ENCODE results near the gene NDUFB2.

DNA sequence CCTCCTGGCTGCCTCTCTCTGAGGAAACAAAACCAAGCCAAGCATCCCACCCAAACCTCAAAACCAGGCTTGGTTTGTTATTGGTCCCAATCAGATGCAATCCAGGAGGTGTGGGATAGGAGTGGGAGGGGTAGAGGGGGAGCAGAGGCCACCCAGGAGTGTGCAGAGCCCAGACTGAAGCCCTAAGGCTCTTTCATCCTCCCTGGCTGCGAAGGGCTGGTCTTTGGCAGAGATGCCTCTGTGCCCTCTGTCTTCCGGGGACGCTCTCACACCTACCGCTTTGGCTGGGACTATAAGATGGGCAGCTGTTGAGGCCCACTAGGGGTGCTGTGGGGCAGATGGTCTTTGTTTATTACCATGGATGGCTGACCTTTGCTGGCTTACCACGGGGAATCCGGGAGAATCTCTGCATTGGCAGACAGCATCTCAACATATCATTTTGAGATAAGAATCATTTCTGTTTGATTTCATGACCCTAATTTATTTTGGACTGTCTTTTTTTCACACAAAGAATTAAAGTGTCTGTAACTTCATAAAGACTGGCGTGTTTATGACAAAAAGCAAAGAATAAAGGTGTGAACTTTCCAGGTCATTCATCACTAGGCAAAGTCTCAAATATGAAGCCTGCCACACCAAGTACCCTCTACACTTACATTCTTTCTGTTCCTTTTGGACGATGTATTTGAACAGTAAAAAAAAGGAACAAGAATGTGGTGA lies 49.4 kb upstream of the NDUFB2 start:
- TF ChIP-seq, protein P1, sequence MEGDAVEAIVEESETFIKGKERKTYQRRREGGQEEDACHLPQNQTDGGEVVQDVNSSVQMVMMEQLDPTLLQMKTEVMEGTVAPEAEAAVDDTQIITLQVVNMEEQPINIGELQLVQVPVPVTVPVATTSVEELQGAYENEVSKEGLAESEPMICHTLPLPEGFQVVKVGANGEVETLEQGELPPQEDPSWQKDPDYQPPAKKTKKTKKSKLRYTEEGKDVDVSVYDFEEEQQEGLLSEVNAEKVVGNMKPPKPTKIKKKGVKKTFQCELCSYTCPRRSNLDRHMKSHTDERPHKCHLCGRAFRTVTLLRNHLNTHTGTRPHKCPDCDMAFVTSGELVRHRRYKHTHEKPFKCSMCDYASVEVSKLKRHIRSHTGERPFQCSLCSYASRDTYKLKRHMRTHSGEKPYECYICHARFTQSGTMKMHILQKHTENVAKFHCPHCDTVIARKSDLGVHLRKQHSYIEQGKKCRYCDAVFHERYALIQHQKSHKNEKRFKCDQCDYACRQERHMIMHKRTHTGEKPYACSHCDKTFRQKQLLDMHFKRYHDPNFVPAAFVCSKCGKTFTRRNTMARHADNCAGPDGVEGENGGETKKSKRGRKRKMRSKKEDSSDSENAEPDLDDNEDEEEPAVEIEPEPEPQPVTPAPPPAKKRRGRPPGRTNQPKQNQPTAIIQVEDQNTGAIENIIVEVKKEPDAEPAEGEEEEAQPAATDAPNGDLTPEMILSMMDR (IDR thresholded peaks at IDR 0.05): peak in 4 of 6 experiments; percentile 28 to 59 (median 44)
- no peak for TF ChIP-seq POLR2A (IDR thresholded peaks at IDR 0.05)

All from Peyer's patch (tissue), 4 donors.